PFSK-1 (cell line): ENCODE data around the gene GINS2.

ENCODE experiments used
- FOXP2 ChIP-seq: optimal IDR thresholded peaks from 2 replicates; pipeline ENCODE3; 2011; ENCODE audit warnings: borderline replicate concordance, control low read depth, inconsistent platforms; ENCODE audit not compliant: insufficient read depth; ENCODE audit errors: extremely low read length, extremely low read depth
- POLR2AphosphoS5 ChIP-seq: IDR thresholded peaks from 2 replicates; pipeline ENCODE4 v1.6.1; 2012; ENCODE audit warnings: low read depth, mild to moderate bottlenecking, control low read depth, low read length, moderate library complexity
- REST ChIP-seq, 2 experiments: IDR thresholded peaks; 2 replicates each; pipeline versions ENCODE4 v1.6.1 to v1.8.0; 2011 to 2012; ENCODE audit warnings: low read depth in 2 of 2, low read length in 2 of 2, control low read depth in 1 of 2, inconsistent platforms in 1 of 2, mild to moderate bottlenecking in 1 of 2, moderate library complexity in 1 of 2; ENCODE audit not compliant: insufficient read depth in 1 of 2

GRCh38 chr16:85716680-85717038, 27.9 kb upstream of the GINS2 start:
- TF ChIP-seq FOXP2 (no peak), POLR2AphosphoS5 (no peak), REST (IDR thresholded peaks at IDR 0.05; ENCODE audit: insufficient read depth in 1 of 2, low read depth in 2 of 2, low read length in 2 of 2) (no peak)
